Embryonic facial prominence (tissue), 1 donor: ENCODE data around the gene TTC9B.
"Not testable (repeated sequence)": the region's sequence is repeated elsewhere in the genome, so short reads cannot be mapped to it uniquely, and the experiment has no call there.

Experiments used
- DNase-seq: peaks from one replicate; pipeline ENCODE4 v3.0.0-alpha.2; 2016; ENCODE audit errors: extremely low spot score

The TTC9B gene

DNA sequence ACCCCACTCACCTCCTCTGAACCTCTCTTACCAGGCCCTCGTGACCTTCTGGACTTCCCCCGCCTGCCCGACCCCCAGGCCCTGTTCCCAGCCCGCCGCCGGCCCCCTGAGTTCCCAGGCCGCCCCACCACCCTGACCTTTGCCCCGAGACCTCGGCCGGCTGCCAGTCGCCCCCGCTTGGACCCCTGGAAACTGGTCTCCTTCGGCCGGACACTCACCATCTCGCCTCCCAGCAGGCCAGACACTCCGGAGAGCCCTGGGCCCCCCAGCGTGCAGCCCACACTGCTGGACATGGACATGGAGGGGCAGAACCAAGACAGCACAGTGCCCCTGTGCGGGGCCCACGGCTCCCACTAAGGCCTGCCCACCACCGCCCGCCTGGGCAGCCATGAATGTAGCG lies 3.2 kb downstream of the TTC9B start:
- no peak for DNase-seq

DNA sequence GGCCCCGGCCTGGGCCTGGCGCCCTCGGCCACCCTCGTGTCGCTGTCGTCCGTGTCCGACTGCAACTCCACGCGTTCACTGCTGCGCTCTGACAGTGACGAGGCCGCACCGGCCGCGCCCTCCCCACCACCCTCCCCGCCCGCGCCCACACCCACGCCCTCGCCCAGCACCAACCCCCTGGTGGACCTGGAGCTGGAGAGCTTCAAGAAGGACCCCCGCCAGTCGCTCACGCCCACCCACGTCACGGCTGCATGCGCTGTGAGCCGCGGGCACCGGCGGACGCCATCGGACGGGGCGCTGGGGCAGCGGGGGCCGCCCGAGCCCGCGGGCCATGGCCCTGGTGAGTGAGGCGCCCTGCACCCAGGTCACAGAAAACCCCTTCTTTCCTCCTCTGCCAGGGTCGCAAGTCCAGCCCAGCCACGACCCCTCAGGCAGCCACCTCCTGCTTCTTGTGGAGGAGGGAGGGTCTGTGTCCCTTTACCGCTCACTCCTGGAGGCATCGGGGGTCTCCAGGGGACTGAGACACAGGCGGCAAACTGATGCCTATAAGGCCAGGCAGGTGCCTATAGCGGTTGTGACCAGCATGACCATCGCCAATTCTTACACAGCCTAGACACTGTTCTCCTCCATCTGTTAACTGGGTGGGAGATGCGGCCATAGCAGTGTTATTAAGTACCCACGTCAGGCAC lies 4.2 kb downstream of the TTC9B start:
- DNase-seq = no peak

DNA sequence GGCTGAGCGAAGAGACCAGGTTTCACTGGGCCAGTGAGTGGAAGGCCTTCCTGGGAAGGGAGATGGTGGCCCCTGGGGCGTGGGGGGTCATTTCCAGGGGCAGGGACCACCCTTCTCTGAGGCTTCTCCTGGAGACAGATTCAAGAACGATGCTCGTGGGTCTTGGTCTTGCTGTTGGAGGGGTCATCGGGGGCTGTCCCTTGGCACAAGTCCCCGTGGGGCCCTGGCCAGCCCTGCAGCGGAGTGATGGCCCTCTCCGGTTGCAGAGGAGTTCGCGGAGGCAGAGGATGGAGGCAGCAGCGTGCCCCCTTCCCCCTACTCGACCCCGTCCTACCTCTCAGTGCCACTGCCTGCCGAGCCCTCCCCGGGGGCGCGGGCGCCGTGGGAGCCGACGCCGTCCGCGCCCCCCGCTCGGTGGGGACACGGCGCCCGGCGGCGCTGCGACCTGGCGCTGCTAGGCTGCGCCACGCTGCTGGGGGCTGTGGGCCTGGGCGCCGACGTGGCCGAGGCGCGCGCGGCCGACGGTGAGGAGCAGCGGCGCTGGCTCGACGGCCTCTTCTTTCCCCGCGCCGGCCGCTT lies 4.8 kb downstream of the TTC9B start:
- DNase-seq = no peak

DNA sequence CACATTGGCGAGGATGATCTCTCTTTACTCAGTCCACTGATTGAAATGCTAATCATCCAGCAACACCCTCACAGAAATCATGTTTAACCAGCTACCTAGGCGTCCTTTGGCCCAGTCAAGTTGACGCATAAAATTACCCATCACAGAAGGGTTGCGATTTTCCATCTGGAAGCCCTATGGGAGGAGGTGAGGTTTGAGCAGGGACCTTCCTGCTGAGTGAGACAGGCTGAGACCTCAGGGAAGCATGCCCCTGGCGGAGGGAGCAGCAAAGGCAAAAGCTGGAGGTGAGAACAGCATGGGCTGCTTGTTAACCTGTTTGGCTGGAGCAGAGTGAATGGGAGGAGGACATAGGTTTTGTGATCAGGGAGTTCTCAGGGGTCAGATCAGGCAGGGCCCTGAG lies 7.3 kb downstream of the TTC9B start:
- no peak for DNase-seq

DNA sequence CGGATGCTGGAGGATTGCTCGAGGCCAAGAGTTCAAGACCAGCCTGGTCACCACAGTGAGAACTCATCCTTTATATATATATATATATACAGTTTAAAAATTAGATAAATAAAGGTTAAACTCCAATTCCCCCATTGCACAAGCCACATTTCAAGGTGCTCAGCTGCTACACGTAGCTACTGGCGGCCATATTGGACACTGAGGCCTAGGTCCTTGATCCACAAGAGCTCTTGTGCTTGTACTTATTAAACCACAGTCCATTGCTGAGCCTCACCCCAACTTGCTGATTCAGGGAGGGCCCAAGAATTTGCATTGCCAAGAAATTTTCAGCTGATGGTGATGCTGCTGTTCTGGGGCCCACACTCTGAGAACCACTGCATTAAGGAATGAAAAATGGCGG lies 9.6 kb downstream of the TTC9B start:
- no peak for DNase-seq

DNA sequence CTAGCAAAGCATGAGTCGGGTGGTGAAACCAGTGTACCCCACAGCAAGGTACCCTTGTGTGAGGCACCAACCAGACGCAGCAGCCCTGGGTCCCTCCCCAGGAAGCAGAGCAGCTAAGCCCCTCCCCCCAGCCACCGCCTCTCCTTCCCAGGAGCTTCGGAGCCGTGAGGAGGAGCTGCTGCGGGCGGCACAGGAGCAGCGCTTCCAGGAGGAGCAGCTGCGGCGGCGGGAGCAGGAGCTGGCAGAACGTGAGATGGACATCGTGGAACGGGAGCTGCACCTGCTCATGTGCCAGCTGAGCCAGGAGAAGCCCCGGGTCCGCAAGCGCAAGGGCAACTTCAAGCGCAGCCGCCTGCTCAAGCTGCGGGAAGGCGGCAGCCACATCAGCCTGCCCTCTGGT lies 12.4 kb downstream of the TTC9B start:
- no peak for DNase-seq

DNA sequence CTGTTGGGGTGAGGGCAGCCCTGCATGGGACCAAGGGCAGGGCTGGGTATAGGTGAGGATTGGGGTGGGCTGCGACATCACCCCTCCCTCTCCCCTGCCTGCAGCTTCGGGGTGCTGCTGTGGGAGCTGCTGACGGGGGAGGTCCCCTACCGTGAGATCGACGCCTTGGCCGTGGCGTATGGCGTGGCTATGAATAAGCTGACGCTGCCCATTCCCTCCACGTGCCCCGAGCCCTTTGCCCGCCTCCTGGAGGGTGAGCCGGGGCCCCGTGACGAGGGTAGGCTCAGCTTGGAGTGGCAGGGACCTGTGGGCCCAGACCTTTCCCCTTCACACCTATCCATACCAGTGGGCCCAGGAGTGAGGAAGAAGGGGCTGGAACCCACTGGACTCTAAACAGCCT lies 13.8 kb downstream of the TTC9B start:
- no peak for DNase-seq

DNA sequence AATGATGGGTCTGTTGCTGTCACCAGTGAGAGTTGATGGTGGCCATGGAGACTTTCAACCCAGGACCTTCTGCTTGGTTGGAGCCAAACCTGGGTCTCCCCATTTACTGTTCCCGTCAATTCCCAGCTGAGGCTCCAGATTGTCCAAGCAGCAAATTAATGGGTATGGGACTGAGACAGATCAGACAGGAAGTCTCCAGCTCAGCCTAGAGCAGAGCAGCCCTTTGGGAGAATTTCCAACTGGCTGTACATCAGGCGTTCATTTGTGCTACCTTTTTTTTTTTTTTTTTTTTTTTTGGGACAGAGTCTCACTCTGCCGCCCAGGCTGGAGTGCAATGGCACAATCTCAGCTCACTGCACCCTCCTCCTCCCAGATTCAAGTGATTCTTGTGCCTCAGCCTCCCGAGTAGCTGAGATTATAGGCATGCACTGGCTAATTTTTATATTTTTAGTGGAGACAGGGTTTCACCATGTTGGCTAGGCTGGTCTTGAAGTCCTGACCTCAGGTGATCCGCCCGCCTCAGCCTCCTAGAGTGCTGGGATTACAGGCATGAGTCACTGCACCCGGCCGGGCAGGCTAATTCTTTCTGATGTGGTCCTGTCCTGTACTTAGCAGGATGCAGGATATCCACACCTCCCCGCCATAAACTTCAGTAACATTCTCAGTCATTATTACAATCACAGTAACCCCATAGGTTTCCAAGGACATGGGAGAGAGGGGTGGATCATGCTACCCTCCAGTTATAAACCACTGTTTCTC lies 17.7 kb downstream of the TTC9B start:
- DNase-seq = no peak

DNA sequence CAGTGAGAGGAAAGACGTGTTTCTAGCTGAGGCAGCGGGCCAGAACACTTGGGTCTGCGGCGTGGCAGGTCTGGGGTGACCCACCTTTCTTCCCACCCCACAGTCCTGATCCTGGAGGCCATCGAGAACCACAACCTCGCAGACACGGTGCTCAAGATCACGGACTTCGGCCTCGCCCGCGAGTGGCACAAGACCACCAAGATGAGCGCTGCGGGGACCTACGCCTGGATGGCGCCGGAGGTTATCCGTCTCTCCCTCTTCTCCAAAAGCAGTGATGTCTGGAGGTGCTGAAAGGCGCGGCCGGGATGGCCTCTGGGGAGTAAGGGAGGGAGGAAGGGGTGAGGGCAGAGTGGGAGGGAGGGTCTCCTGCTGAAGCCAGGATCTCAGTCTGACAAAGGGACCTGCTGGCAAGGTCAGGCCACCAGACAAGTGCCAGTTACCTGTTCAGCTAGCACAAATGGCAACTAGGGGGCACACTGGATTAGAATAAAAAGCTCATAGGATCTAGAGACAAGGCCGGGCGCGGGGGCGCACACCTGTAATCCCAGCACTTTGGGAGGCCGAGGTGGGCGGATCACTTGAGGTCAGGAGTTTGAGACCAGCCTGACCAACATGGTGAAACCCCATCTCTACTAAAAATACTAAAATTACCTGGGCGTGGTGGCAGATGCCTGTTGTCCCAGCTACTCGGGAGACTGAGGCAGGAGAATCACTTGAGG lies 19.8 kb downstream of the TTC9B start:
- no peak for DNase-seq

DNA sequence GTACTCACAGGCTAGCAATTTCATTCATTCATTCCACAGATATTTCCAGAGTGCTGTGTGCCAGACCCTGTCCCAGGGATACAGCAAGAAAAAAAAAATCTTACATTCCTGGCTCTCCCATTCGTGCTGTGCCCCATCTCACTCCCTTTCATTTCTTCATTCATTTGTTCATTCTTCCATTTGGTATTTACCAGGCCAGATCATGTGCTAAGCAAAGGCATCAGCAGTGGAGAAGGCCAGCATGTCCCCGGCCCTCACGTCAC lies 24.7 kb downstream of the TTC9B start:
- DNase-seq = no peak

DNA sequence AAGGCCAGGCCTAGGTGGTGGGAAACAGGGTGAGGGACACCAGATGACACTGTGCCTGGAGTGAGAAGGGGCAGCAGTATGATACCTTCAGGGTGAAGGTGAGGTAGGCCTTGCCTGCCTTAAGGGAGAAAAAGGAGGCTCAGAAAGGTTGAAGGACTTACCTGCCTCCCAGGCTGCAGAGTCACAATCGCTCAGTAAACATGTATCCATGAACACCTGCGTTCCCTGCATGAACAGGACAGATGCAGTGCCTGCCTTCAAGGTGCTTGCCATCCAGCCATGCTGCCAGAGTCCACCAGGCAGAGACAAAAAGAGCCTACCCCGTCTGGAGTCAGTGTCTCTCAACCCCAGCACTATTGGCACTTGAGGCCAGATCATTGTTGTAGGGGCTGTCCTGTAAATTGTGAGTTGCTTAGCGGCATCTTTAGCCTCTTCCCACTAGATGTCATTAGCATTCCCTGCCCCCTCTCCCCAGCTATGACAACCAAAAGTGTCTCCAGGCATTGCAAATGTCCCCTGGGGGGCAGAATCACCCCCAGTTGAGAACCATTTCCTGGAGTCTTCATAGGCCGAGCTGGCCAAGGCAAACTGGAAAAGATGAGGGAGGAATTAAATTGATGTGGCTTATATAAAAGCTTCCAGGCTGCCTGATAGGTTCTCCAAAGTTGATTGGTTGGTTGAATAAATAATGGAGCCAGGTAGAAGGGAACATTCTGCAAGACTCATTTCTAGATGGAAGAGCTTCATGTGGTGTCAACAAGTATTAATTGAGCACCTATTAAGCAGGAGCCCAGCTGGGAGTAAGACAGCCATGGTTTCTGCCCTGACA lies 25.2 kb downstream of the TTC9B start:
- DNase-seq = no peak

DNA sequence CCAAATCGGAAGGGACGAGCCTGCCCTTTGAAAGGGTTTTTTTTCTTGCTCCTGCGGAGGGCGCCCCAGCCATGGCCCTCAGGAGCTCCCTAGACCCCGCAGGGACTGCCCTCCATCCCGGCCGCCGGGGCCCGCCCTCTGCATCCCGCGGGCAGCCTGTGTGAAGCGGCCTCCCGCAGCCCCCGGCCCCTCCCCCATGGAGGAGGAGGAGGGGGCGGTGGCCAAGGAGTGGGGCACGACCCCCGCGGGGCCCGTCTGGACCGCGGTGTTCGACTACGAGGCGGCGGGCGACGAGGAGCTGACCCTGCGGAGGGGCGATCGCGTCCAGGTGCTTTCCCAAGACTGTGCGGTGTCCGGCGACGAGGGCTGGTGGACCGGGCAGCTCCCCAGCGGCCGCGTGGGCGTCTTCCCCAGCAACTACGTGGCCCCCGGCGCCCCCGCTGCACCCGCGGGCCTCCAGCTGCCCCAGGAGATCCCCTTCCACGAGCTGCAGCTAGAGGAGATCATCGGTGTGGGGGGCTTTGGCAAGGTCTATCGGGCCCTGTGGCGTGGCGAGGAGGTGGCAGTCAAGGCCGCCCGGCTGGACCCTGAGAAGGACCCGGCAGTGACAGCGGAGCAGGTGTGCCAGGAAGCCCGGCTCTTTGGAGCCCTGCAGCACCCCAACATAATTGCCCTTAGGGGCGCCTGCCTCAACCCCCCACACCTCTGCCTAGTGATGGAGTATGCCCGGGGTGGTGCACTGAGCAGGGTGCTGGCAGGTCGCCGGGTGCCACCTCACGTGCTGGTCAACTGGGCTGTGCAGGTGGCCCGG lies 26.1 kb downstream of the TTC9B start:
- no peak for DNase-seq

DNA sequence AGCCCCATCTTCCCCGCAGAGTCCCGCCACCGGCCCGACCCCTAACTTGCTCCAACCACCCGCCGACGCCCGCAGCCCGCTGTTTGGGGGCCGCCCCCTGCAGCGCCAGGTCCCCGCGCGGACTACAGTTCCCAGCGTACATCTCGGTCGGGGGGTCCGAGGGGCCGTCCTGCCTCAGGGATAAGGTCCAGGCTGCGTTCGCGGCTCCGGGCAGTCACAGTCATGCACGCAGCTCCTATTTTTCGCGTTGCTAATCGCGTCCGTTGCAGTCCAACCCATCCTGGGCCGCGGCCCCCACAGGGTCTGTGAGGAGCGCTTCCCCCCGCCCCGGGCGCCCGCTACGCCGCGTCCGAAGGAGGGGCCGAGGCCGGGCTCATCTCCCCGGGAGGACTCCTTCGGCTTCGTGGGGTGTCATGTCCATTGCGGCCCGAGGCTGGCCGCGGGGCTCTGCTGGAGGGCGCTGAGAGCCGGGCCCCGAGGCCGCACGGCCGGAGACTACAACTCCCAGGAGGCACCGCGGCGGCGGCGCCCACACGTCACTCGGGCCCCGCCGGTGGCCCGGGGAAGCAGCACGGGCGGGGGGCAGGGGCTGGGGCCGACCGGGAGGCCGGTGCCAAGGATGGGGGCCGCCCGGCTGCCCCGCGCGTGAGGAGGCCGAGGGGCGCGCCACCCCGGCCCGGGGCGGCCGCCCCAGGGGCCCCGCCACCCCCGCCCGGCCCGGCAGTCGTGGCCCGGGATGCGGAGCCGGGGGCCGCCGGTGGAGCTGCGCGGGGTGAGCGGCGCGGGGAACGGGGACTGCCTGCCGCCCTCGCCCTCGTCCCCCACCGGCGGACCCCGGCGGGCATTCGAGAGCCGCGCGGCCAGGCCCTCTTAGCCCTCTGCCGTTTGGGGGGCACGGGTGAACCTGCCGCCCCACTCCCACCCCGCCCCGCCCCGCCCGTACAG lies 27.0 kb downstream of the TTC9B start, which contains the start of gene MAP3K10:
Gene MAP3K10 (plus strand): TSS at position 536 of the 945 bp plus-strand sequence. CDS start 606 bp downstream, outside the sequence.
- DNase-seq = no peak

DNA sequence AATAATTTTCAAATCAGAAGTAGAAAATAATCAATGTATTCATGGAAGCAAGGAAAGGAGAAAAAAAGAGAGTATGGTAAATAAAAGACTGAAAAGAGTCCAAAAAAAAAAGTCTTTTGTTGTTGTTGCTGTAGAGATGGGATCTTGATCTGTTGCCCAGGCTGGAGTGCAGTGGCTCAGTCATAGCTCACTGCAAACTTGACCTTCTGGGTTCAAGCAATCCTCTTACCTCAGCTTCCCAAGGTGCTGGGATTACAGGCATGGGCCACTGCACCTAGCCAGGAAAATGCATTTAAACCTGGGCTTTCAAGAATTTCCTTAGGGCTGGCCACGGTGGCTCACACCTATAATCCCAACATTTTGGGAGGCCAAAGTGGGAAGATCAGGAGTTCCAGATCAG lies 33.9 kb downstream of the TTC9B start:
- no peak for DNase-seq

DNA sequence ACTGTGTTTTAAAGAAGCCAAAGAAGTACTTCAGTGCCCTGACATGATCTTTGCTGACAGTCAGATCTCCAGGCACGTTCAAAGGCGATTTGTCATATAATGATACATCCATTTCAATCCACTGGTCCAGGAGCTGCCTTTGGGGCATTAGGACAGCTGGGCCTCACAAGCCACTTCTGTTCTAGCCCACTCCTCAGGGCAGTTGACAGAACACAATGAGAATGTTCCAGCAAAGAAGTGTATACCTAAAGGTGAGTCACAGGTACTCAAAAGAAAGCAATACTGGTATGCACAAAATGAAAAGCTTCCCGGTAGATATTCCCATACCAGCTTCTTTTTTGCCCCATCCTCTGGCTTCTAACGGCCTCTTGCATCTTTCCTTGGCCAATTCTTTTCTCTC lies 39.4 kb downstream of the TTC9B start:
- DNase-seq = no peak

DNA sequence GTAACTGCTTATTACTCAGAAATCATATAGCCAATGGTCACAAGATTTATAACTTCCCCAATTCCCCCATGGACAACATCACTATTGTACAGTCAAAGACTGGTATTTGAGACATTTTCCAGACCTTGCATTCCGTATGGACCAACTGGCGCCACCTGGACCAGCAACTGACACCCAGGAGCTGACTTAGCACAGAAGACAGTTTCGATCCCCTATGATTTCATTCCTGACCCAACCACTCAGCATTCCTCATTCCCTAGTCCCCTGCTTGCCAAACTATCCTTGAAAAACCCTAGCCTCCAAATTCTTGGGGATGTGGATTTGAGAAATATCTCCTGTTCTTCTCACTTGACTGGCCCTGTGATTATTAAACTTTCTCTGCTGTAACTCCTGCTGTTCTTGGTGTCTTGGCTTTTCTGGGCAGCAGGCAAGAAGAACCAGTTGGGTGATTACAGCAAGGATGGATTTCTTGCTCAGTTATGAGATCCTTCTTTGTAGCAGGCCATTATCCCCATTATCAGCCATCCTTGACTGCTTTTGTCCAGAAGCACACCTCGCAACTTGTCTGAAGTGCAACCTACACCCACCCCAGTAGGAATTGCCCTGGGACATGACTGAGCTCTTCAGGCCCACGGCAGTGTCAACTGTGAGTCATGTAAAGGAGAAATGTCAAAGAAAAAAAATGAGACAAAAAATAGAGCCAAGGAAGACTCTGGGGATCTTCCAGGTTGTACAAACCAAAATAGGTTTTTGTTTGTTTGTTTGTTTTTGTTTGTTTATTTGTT lies 40.7 kb downstream of the TTC9B start:
- no peak for DNase-seq

DNA sequence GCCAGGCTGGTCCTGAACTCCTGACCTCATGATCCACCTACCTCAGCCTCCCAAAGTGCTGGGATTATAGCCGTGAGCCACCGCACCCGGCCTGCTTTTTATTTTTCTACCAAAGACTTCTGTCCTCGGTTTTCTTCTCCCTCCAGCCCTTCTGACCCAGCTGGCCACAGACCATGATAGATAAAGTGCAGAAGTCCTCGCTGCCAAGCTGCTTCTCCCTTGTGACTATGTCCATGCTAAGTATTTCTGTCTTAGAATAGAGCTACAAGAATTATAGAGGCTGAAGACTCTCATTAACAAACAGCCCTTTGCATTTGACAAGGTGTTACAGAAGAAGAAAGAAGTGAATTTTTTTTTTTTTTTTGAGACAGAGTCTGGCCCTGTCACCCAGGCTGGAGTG lies 42.4 kb downstream of the TTC9B start:
- DNase-seq = no peak

DNA sequence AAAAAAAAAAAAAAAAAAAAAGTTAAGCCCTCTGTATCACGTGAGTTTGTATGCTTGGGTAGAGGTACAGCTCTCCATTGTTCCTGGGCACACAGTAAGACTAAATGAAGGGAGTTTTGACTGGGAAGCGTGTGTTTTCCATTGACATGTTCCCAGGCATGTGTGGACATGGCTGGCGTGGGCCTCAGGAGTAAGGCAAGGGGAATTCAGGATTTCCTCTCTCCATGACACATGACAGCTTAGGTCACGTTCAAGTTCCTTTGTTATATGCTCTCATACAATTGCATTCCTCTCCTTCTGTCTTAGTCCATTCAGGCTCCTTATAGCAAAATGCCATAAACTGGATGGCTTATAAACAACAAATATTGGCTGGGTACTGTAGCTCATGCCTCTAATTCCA lies 44.1 kb downstream of the TTC9B start:
- no peak for DNase-seq

DNA sequence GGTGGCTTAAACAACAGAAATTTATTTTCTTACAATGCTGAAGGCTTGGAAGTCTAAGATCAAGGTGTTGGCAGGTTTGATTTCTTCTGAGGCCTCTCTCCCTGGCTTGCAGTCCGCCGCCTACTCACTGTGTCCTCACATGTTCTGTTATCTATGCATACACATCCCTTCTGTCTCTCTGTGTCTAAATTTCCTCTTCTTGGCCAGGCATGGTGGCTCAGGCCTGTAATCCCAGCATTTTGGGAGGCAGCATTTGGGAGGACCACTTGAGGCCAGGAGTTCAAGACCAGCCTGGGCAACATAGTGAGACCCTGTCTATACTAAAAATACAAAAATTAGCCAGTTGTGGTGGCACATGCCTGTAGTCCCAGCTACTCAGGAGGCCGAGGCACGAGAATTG lies 46.9 kb downstream of the TTC9B start:
- not testable (repeated sequence) for DNase-seq
